Neural crest cell (in vitro differentiated cells): ENCODE results near the gene ENOPH1. TPM values are rescaled to one million over a fixed set of nuclear protein-coding genes. Genes with fewer than 3 reads are reported as not detected.

Source experiments
- DNase-seq: peaks from one replicate; pipeline ENCODE4 v3.0.0; 2021; ENCODE audit warnings: low read depth, mixed read lengths, low spot score
- H3K27ac Mint-ChIP-seq: one replicate; pipeline ENCODE4 v1.8.0; 2021; ENCODE audit warnings: mild to moderate bottlenecking, mixed read lengths; ENCODE audit not compliant: unreplicated experiment
- H3K27me3 Mint-ChIP-seq: 2 replicates; pipeline ENCODE4 v1.8.0; 2021; ENCODE audit warnings: low read depth, mild to moderate bottlenecking, mixed read lengths
- H3K36me3 Mint-ChIP-seq: 2 replicates; pipeline ENCODE4 v1.8.0; 2021; ENCODE audit warnings: low read depth, mild to moderate bottlenecking, mixed read lengths
- H3K4me1 Mint-ChIP-seq: 2 replicates; pipeline ENCODE4 v1.8.0; 2021; ENCODE audit warnings: mixed read lengths
- H3K4me3 Mint-ChIP-seq: one replicate; pipeline ENCODE4 v1.8.0; 2021; ENCODE audit warnings: mild to moderate bottlenecking, mixed read lengths
- H3K9me3 Mint-ChIP-seq: 2 replicates; pipeline ENCODE4 v1.8.0; 2021; ENCODE audit warnings: mixed read lengths
- CTCF ChIP-seq: fragments of 200-600 bp; sonication (generic); conservative IDR thresholded peaks from 2 replicates; pipeline ENCODE4 v1.5.0; 2021; ENCODE audit warnings: antibody characterized with exemption, mild to moderate bottlenecking
- total RNA-seq: library from RNA; stranded (reverse); gene quantifications from 2 replicates; pipeline ENCODE4 v1.2.1, GENCODE V29; 2021

Gene ENOPH1
- total RNA-seq, 1 donor from 2014 or later: 52.8 TPM

GRCh38 chr4:82429728-82430192, 630 bp upstream of the ENOPH1 start:
- Mint-ChIP-seq H3K4me1 (peaks cover 69% of the 10 kb centered on the region), H3K4me3 (peak overlapping the region; percentile 99)
- no peak for DNase-seq

GRCh38 chr4:82430964-82431745, 765 bp downstream of the ENOPH1 start:
- H3K27ac Mint-ChIP-seq: peak overlapping the region; percentile 90
- peaks cover 34% of the 10 kb centered on the region for H3K36me3 Mint-ChIP-seq
- TF ChIP-seq CTCF: no peak
- peaks cover 17% of the 10 kb centered on the region for H3K27me3 Mint-ChIP-seq
- H3K4me1 Mint-ChIP-seq: peaks cover 56% of the 10 kb centered on the region
- H3K9me3 Mint-ChIP-seq: no peaks in the 10 kb centered on the region
- H3K4me3 Mint-ChIP-seq: peak overlapping the region; percentile 99
- DNase-seq: no peak

More at GRCh38 chr4:82429728-82430192, 630 bp upstream of the ENOPH1 start:
- peaks cover 17% of the 10 kb centered on the region for H3K27me3 Mint-ChIP-seq
- H3K27ac Mint-ChIP-seq: peak overlapping the region; percentile 100
- no peak for TF ChIP-seq CTCF
- H3K9me3 Mint-ChIP-seq: no peaks in the 10 kb centered on the region
- peaks cover 43% of the 10 kb centered on the region for H3K36me3 Mint-ChIP-seq

GRCh38 chr4:82431831-82432230, 1.4 kb downstream of the ENOPH1 start:
- H3K36me3 Mint-ChIP-seq: peaks cover 27% of the 10 kb centered on the region
- peak overlapping the region; percentile 99 for H3K4me3 Mint-ChIP-seq
- H3K9me3 Mint-ChIP-seq: no peaks in the 10 kb centered on the region
- no peak for TF ChIP-seq CTCF
- peaks cover 49% of the 10 kb centered on the region for H3K4me1 Mint-ChIP-seq
- peaks cover 14% of the 10 kb centered on the region for H3K27me3 Mint-ChIP-seq
- H3K27ac Mint-ChIP-seq: no peak overlapping the region
- DNase-seq: no peak

GRCh38 chr4:82432596-82432995, 2.2 kb downstream of the ENOPH1 start:
- no peaks in the 10 kb centered on the region for H3K9me3 Mint-ChIP-seq
- no peak for DNase-seq
- peaks cover 13% of the 10 kb centered on the region for H3K27me3 Mint-ChIP-seq
- peaks cover 20% of the 10 kb centered on the region for H3K36me3 Mint-ChIP-seq
- H3K4me3 Mint-ChIP-seq: peak overlapping the region; percentile 99
- TF ChIP-seq CTCF: no peak
- H3K4me1 Mint-ChIP-seq: peaks cover 43% of the 10 kb centered on the region
- no peak overlapping the region for H3K27ac Mint-ChIP-seq

GRCh38 chr4:82433791-82434190, 3.4 kb downstream of the ENOPH1 start:
- Mint-ChIP-seq H3K4me3 (peak overlapping the region; percentile 60), H3K9me3 (no peaks in the 10 kb centered on the region), H3K36me3 (peaks cover 8% of the 10 kb centered on the region), H3K27ac (no peak overlapping the region), H3K27me3 (peaks cover 8% of the 10 kb centered on the region), H3K4me1 (peaks cover 39% of the 10 kb centered on the region)
- TF ChIP-seq CTCF: no peak
- no peak for DNase-seq
